ENCODE results near the gene GRAMD2A.

GRCh38 chr15:72135719-72136118 lies 61.9 kb downstream of the GRAMD2A start:
- TF ChIP-seq CTCF (IDR thresholded peaks at IDR 0.05), result no peak
- no peak for TF ChIP-seq EP300 (IDR thresholded peaks at IDR 0.05)

All from upper lobe of left lung (tissue), 4 donors.